GM21723 (cell line): ENCODE results near the gene GALNT15.
A peak's percentile ranks its signal among the peaks of the same experiment; 100 is the strongest.

ENCODE experiments used
- ATAC-seq: cut with Tn5 transposase; IDR thresholded peaks from one replicate; pipeline ENCODE4 v1.9.1; 2021; ENCODE audit warnings: mild to moderate bottlenecking, moderate library complexity; ENCODE audit not compliant: unreplicated experiment

GALNT15 gene

GRCh38 chr3:16174389-16174788 is at the start of gene GALNT15:
Gene GALNT15 (plus strand): TSS chr3:16174680. CDS start chr3:16175152, 472 bp downstream.
- ATAC-seq = no peak

- ATAC-seq = no peak
These were observed 47.8 kb upstream of the GALNT15 start for GRCh38 chr3:16126634-16127033.

- ATAC-seq = no peak
These were observed 47.2 kb upstream of the GALNT15 start for GRCh38 chr3:16127249-16127648.

GRCh38 chr3:16130066-16130465 is 44.4 kb upstream of the GALNT15 start:
- no peak for ATAC-seq

- no peak for ATAC-seq
These were observed 42.3 kb upstream of the GALNT15 start for GRCh38 chr3:16132190-16132589.

- ATAC-seq = no peak
These were observed 41.6 kb upstream of the GALNT15 start for GRCh38 chr3:16132928-16133327.

GRCh38 chr3:16134173-16134928 is 40.1 kb upstream of the GALNT15 start:
- no peak for ATAC-seq

- ATAC-seq = no peak
These were observed 38.4 kb upstream of the GALNT15 start for GRCh38 chr3:16136055-16136454.

GRCh38 chr3:16137044-16137443 is 37.4 kb upstream of the GALNT15 start:
- ATAC-seq = no peak

- no peak for ATAC-seq
These were observed 36.5 kb upstream of the GALNT15 start for GRCh38 chr3:16137977-16138376.

- no peak for ATAC-seq
These were observed 34.2 kb upstream of the GALNT15 start for GRCh38 chr3:16140116-16140893.

- ATAC-seq = no peak
These were observed 33.6 kb upstream of the GALNT15 start for GRCh38 chr3:16140894-16141285.

GRCh38 chr3:16142350-16143025 is 32.0 kb upstream of the GALNT15 start:
- ATAC-seq = no peak

- ATAC-seq = no peak
These were observed 30.5 kb upstream of the GALNT15 start for GRCh38 chr3:16143861-16144447.

- no peak for ATAC-seq
These were observed 29.3 kb upstream of the GALNT15 start for GRCh38 chr3:16145176-16145575.

- peak; percentile 53 for ATAC-seq
These were observed 28.3 kb upstream of the GALNT15 start for GRCh38 chr3:16146015-16146730.

- ATAC-seq = no peak
These were observed 27.1 kb upstream of the GALNT15 start for GRCh38 chr3:16147220-16147994.

- no peak for ATAC-seq
These were observed 26.3 kb upstream of the GALNT15 start for GRCh38 chr3:16148213-16148612.

GRCh38 chr3:16148783-16149182 is 25.7 kb upstream of the GALNT15 start:
- ATAC-seq = no peak

GRCh38 chr3:16150285-16150684 is 24.2 kb upstream of the GALNT15 start:
- no peak for ATAC-seq
